ENCODE results near the gene FOXP1.

Gene FOXP1

DNA sequence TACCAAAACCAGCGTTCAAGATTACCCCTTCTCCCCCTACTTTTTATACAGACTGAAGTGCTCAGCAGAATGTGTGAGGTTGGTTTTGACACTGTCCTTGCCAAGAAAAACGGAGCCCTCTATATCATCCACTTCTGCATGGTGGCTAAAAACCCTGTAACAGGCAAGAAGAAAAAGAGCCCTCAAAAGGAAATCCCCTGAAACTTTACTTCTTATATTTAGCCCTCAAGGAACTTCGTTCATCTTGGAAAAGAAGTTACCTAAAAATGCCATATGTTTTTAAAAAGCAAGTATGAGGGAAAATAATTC is 473.6 kb downstream of the FOXP1 start:
- DNase-seq = no peak

GRCh38 chr3:71109241-71109976 is 474.1 kb downstream of the FOXP1 start:
- DNase-seq = no peak

DNA sequence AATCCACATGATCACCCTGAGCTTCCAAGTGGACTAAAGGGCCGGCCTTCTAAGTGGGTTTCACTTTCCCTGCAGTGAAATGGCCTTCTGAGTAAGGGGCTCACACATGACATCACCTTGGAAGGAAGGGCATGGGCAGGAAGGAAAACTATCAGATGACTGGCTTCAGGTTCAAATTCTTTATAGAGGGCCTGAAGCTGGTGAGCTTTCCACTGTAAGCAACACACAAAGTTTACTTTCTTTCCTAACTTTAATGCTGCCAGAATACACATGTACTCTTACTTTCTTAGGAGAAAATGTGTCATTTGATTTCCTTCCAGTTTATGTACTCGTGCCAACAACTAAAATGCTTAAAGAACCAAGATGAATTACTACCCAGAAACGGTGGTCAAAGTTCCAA is 475.6 kb downstream of the FOXP1 start:
- no peak for DNase-seq

DNA sequence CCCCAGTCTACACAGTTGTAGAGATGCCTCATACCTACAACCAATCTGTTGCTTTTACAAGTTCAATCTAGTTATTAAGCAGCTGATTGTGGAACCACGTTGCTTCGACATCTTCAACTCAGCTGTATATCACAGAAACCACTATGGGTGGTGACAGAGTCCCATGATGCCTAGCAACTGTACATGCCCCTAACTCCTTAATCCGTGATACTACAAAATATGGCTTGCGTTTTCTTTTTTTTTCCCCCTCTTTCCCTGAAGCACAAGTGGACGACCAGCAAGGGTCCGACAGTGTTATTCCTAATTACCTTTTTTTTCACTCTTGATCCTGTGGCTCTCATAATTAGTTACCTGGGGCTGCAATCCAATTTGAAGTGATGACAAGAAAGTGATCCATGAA is 478.6 kb downstream of the FOXP1 start:
- DNase-seq = peak; percentile 45

- DNase-seq = no peak
Measured at GRCh38 chr3:71104556-71104955, 479.0 kb downstream of the FOXP1 start.

DNA sequence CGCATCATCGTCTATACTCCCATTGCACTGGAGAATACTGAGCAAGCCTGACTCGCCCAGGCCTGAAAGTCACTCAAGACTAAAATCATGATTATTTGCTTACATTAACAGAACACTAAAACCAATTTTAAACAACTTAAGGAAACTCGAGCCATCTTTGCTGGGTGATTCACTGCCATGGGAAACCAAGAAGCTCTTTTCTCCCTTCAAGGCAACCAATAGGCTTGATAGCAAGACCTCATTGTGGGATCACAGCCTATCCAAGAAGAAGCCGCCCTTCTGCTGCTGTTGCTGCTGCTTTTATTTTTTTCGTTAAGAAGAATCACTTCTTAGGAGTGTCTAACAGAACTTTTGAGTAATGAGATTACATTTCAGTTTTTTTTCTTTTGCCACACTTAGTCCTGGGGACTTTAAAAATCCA is 479.4 kb downstream of the FOXP1 start:
- DNase-seq = no peak

GRCh38 chr3:71103430-71103921 is 480.1 kb downstream of the FOXP1 start:
- DNase-seq = no peak

DNA sequence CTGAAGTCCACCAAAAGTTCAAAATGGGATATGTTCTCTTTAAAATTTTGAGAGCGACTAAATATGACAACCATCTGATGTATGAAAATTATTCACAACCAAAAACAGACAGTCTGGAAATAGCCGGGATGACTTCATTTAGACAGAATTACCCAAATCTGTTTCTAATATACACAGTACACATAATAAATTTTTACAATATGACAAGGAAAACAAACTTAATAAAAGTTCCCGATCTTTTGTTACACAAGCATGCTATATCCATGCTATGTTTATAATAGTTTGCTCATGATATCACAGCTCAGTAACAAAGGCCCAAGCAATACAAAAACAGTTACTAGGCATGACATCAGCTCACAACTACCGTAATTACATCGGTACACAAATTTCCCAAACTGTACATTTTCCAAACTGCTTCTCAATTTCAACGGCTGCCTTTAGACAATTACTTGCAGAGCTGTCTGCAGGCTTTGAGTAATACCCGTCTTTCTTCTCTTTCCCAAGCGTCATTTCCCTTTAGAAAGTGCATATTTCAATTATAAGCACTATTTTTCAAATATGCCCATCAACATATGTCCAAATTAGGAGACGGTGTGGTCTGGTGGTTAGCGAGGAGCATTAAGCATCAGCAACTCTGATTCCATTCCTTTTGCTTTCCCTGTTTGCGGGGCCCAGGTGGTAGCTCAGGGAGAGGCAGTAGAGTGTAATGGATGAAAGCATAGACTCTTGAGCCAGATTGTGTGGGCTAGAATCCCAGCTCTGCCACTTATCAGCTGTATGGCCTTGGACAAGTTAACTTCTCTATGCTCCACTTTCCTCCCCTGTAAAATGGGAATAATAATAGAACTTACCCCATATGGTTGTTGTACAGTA is 481.2 kb downstream of the FOXP1 start:
- DNase-seq = no peak

GRCh38 chr3:71101626-71102025 is 481.9 kb downstream of the FOXP1 start:
- DNase-seq = no peak

DNA sequence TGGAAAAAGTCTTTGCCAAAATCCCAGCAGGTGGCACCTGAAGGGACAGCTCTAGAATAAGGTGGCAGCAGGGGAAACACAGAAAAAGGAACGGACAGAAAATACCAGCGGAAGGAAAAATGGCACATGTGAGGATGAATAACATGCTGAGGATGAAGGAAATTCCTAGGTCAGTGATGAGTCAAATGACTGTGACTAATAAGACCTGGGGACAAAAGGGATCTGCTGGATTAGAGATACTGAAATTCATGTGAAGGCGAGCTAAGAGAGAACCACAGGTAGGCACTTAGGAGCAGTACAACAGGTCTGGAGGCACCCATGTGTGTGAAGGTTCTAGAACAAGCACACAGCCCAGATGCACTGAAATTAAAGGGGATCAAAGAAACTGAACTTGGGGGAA is 482.5 kb downstream of the FOXP1 start:
- no peak for DNase-seq

DNA sequence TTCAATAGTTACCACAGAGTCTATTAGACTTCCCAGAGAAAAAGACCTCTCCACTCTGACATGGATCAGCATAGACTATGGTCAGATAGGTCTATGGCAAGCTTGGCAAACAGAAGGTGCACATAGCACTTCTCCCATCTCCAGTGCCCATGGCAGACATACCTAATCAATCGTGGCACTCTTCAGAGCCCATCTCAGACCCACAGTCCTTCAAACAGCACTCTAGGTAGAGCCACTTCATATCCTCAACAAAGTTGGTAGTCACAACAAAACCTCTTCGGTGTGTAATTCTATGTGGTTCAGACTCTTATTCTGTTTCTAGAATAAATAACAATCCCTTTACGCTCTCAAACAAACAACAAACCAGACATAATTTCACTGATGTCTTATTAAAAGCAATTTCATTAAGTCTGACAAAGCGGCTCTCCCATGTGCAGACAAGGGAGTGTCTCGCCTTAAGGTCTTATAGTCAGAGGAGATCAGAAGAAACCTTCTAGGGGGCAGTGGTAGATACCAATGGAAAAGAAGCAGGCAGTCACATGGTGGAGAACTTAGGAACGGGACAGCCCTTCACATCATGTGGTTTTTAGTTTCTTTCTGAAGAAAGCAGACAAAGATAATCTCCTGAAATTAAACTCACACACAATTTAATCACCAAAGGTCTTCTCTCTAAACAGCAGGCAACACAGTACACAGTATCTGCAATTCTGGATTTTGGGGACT is 483.4 kb downstream of the FOXP1 start:
- DNase-seq = no peak

- no peak for DNase-seq
Measured at GRCh38 chr3:71097557-71097956, 486.0 kb downstream of the FOXP1 start.

DNA sequence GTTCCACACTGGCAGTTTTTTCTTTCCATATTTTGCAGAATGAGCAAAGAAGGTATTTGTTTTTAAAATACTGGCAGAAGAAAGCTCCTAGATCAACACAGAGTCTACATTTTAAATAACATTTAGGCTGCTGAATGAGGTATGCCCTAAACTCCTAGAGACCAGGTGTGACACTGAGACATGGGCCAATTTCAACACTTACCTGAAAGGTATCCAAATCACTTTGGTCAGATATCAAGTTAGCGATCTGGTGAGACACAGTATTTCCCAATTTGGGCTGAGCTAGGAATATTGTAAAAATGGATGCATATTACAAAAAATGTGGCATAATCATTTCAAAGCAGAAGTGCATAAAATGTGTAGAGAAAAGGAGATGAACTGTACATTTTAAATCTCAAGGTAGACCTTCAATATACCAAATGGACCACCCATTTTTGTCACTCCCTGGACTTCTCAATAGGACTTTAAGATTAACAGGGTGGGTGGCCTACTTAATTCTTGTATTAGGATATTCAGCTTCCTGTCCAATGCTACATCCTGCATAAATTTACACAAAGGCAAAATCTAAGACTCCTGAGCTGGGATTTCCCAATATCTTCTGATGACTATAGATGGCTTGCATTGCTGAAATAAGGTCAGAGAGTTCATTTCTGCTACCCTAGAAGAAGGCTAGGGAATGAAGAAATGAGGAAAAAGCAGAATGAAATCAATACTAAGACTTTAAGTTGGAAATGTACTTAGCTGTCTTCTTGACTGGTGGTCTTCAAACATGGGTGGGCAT is 487.8 kb downstream of the FOXP1 start:
- DNase-seq = no peak

DNA sequence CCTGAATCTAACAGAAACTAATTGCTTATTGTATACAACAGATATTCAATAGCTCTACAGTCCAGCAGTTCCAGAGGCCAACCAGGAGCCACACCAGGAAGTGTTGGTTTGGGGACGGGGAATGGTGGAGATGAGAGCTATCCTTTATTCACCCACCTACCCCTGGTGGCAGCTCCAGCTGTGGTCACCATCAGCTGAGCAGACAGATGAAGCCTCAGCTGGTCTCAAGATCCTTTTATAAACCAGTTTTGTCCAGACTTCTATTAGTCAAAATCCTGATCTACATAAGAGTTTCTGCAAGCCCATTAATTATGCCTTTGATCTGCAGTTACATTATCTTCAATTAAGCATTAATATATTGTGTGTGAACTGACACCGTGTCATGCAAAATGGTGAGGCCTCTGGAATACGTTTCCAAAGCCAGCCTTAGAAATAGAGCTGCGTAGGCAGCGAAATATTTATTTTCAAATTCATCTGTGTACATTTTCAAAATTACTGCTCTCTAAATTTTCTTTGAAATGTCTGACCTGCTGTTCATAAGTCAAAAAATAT is 488.8 kb downstream of the FOXP1 start:
- no peak for DNase-seq

- DNase-seq = no peak
Measured at GRCh38 chr3:71092665-71093064, 490.9 kb downstream of the FOXP1 start.

DNA sequence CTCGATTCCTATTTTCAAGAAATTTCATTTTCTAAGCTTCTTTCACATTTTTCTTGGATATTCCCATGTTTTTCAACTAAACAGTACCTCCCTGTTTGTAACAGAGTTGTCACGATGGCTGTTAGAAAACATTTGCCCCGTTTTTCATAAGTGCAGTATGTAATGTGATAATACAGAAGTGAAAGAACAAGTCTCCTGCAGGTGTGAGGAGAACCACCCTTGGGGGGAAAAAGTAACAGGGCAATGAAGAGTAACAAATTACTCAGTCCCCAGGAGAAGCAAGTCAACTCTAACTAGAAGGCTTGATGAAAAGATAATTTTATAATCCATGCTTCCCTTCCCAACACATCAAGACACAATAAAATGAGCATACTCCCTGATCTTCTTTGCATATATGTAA is 493.3 kb downstream of the FOXP1 start:
- DNase-seq = no peak

GRCh38 chr3:71089271-71089847 is 494.2 kb downstream of the FOXP1 start:
- DNase-seq = no peak

DNA sequence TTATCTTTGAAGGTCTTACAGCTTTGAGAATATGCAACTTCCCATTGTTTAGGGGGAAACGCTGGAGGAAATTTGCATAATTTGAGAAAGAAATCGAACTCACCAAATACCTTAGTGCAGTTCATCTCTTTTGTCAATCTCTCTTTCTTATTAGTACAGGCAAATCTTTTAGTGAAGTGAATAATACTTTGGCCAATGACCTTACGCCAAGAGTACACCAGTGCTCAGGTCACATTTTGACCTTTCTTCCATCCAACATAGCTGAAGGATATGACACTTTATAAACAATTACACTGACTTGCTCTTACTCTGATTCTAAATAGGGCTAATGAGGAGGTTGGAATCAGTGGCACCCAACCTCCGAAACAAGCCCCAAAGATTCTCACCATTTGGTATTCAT is 494.8 kb downstream of the FOXP1 start:
- DNase-seq = no peak

DNA sequence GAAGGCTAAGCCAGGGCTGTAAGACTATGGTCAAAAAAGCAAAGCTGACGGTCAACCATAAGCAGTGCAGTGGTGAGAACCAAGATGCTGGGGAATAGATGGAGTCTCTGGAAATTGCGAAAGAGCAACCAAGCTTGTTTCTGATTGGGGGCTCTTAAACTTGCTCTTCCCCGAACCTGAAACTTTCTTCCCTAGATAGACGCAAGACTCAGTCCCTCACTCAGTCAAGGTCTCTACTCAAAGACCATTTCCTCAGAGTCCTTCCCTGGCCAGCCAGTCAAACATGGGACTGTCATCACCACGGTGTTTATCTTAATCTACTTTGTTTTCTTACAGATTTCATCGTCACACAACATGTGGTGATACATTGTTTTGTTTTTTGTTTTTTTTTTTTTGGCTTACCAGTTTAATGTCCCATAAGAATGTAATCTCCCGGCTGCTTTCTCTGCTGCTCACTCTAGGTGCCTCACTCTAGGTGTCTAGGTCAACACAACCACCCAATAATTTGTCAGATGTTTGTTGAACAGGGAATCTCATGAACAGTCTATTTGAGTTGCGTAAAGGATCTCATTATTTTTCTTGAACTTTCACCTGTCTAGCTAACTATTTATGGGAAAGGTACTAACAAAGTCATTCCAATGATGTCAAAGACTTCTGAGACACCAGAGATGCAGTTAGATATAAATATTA is 495.4 kb downstream of the FOXP1 start:
- no peak for DNase-seq

- no peak for DNase-seq
Measured at GRCh38 chr3:71087143-71088018, 496.1 kb downstream of the FOXP1 start.

DNA sequence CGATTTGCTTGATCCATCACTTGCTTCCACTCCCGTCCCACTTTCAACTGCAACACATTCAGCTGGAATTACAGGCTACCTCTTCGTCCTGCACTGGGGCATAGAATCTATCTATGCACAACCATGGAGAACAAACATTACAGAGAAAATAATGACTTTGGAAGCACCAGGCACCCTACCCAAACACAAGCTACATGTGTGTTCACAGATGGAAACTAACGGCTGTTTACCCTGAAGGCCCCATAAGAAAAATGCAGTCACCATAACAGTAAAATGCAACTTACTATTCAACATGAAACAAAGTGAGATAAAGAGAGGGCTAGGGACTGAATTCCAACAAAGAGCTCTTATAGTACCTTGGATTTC is 496.8 kb downstream of the FOXP1 start:
- DNase-seq = no peak
